ENCODE data around the gene MPC1L. TPM values are rescaled to one million over a fixed set of nuclear protein-coding genes. Genes with fewer than 3 reads are reported as not detected.

MPC1L gene
- total and polyA plus RNA-seq, 7 donors: not detected

- Histone ChIP-seq H3K9me3 (no peaks in the 10 kb centered on the region), H3K27me3 (no peaks in the 10 kb centered on the region), H3K27ac (no peak overlapping the region), H3K4me3 (no peak overlapping the region), H3K36me3 (peaks cover 0 to 48% (median 5%) of the 10 kb centered on the region in 4 donors), H3K4me1 (no peaks in the 10 kb centered on the region)
- intact Hi-C loops (cut with DNase I): no loop called here
- DNase-seq: no peak
- TF ChIP-seq EP300 (IDR thresholded peaks at IDR 0.05) (no peak), CTCF (IDR thresholded peaks at IDR 0.05) (no peak), POLR2AphosphoS5 (IDR thresholded peaks at IDR 0.05) (no peak), POLR2A (IDR thresholded peaks at IDR 0.05) (no peak)
- 94 to 95% methylated on average over 5 of the region's 5 CpGs for WGBS, 2 donors
These were observed 5.3 kb downstream of the MPC1L start for GRCh38 chrX:40628506-40628905.

- Histone ChIP-seq H3K36me3 (peaks cover 3 to 77% (median 8%) of the 10 kb centered on the region in 4 donors), H3K4me1 (no peaks in the 10 kb centered on the region), H3K9me3 (no peaks in the 10 kb centered on the region), H3K4me3 (no peak overlapping the region), H3K27me3 (no peaks in the 10 kb centered on the region), H3K27ac (no peak overlapping the region)
- TF ChIP-seq EP300 (IDR thresholded peaks at IDR 0.05): no peak
- TF ChIP-seq POLR2A (IDR thresholded peaks at IDR 0.05): no peak
- TF ChIP-seq POLR2AphosphoS5 (IDR thresholded peaks at IDR 0.05): no peak
- no peak for TF ChIP-seq CTCF (IDR thresholded peaks at IDR 0.05)
- no peak for DNase-seq
- intact Hi-C loops (cut with DNase I): no loop called here
- whole genome bisulfite sequencing, 2 donors: 89 to 93% methylated on average over 4 of the region's 4 CpGs
These were observed 9.0 kb downstream of the MPC1L start for GRCh38 chrX:40632199-40632598.

GRCh38 chrX:40637687-40638086 lies 14.5 kb downstream of the MPC1L start:
- no peaks in the 10 kb centered on the region for H3K27me3 ChIP-seq
- peaks cover 0 to 45% (median 6%) of the 10 kb centered on the region in 4 donors for H3K36me3 ChIP-seq
- H3K9me3 ChIP-seq: no peaks in the 10 kb centered on the region
- H3K27ac ChIP-seq: no peak overlapping the region
- TF ChIP-seq POLR2AphosphoS5 (IDR thresholded peaks at IDR 0.05): no peak
- TF ChIP-seq EP300 (IDR thresholded peaks at IDR 0.05): no peak
- no peak for TF ChIP-seq POLR2A (IDR thresholded peaks at IDR 0.05)
- no peak for TF ChIP-seq CTCF (IDR thresholded peaks at IDR 0.05)
- H3K4me3 ChIP-seq: no peak overlapping the region
- 90 to 97% methylated on average over 3 of the region's 3 CpGs for WGBS, 2 donors
- intact Hi-C loops (cut with DNase I): no loop called here
- H3K4me1 ChIP-seq: peaks cover 0 to 17% (median 9%) of the 10 kb centered on the region in 4 donors
- DNase-seq: no peak

- no peaks in the 10 kb centered on the region for H3K9me3 ChIP-seq
- no peaks in the 10 kb centered on the region for H3K27me3 ChIP-seq
- intact Hi-C loops (cut with DNase I): loop anchor here (5.0 to 10.0 kb wide), 3 partner anchors 62 to 801 kb away; partner anchors contain the start of genes ATP6AP2 and NYX
- peak overlapping the region; percentile 69 to 81 (median 77) for H3K27ac ChIP-seq
- peak overlapping the region in 2 of 4 donors; percentile 33 to 36 for H3K4me3 ChIP-seq
- 18 to 22% methylated on average over 5 of the region's 5 CpGs for WGBS, 2 donors
- TF ChIP-seq EP300 (IDR thresholded peaks at IDR 0.05): no peak
- peak in 1 of 4 donors; percentile 37 for TF ChIP-seq POLR2AphosphoS5 (IDR thresholded peaks at IDR 0.05)
- no peak for DNase-seq
- peaks cover 0 to 54% (median 31%) of the 10 kb centered on the region in 4 donors for H3K4me1 ChIP-seq
- H3K36me3 ChIP-seq: no peaks in the 10 kb centered on the region
These were observed 20.9 kb downstream of the MPC1L start for GRCh38 chrX:40644176-40644575.

GRCh38 chrX:40644821-40645358 lies 21.7 kb downstream of the MPC1L start:
- H3K27ac ChIP-seq: peak overlapping the region; percentile 69 to 81 (median 77)
- no peaks in the 10 kb centered on the region for H3K36me3 ChIP-seq
- intact Hi-C loops (cut with DNase I): loop anchor here (5.0 to 10.0 kb wide), 5 partner anchors 63 to 800 kb away; partner anchors contain the start of genes ATP6AP2, DDX3X, MED14 and NYX
- DNase-seq: peak; percentile 74
- no peaks in the 10 kb centered on the region for H3K9me3 ChIP-seq
- peak in 2 of 4 donors; percentile 13 to 29 for TF ChIP-seq POLR2AphosphoS5 (IDR thresholded peaks at IDR 0.05)
- no peak for TF ChIP-seq POLR2A (IDR thresholded peaks at IDR 0.05)
- H3K4me1 ChIP-seq: peaks cover 0 to 54% (median 31%) of the 10 kb centered on the region in 4 donors
- H3K27me3 ChIP-seq: no peaks in the 10 kb centered on the region
- peak overlapping the region; percentile 11 to 36 (median 30) for H3K4me3 ChIP-seq
- 1% methylated on average over 4 of the region's 4 CpGs for WGBS, 2 donors
